Dendritic cell treated with granulocyte-macrophage colony-stimulating factor and Interleukin-4, amounts not matched to agents 40 ng/mL and 50 ng/mL, for 4 days (primary cell): ENCODE results near the gene SH2B2.
A peak's percentile ranks its signal among the peaks of the same experiment; 100 is the strongest.
"Not testable (repeated sequence)": the region's sequence is repeated elsewhere in the genome, so short reads cannot be mapped to it uniquely, and the experiment has no call there.

Experiments used
- H3K27ac Mint-ChIP-seq: one replicate; pipeline ENCODE4 v1.8.0; 2022; ENCODE audit warnings: mild to moderate bottlenecking, mixed read lengths
- H3K27me3 Mint-ChIP-seq: one replicate; pipeline ENCODE4 v1.8.0; 2022; ENCODE audit warnings: mild to moderate bottlenecking, mixed read lengths
- H3K36me3 Mint-ChIP-seq: one replicate; pipeline ENCODE4 v1.8.0; 2022; ENCODE audit warnings: low read depth, mixed read lengths
- H3K4me1 Mint-ChIP-seq: one replicate; pipeline ENCODE4 v1.8.0; 2022; ENCODE audit warnings: low read depth, mixed read lengths
- H3K4me3 Mint-ChIP-seq: one replicate; pipeline ENCODE4 v1.8.0; 2022; ENCODE audit warnings: mild to moderate bottlenecking, moderate library complexity, mixed read lengths
- H3K9me3 Mint-ChIP-seq: one replicate; pipeline ENCODE4 v1.8.0; 2022; ENCODE audit warnings: mixed read lengths
- intact Hi-C: fragments of 100-400 bp; cut with micrococcal nuclease; formaldehyde crosslinking; loops from one replicate; pipeline ENCODE4 v1.15.0; 2022

The SH2B2 gene

GRCh38 chr7:102300643-102301221 is 14.1 kb downstream of the SH2B2 start:
- intact Hi-C loops, result no loop called here
- H3K27ac Mint-ChIP-seq, result no peak overlapping the region
- no peaks in the 10 kb centered on the region for H3K27me3 Mint-ChIP-seq
- H3K36me3 Mint-ChIP-seq, result peaks cover 61% of the 10 kb centered on the region
- no peak overlapping the region for H3K4me3 Mint-ChIP-seq
- H3K9me3 Mint-ChIP-seq, result no peaks in the 10 kb centered on the region
- peaks cover 67% of the 10 kb centered on the region for H3K4me1 Mint-ChIP-seq

DNA sequence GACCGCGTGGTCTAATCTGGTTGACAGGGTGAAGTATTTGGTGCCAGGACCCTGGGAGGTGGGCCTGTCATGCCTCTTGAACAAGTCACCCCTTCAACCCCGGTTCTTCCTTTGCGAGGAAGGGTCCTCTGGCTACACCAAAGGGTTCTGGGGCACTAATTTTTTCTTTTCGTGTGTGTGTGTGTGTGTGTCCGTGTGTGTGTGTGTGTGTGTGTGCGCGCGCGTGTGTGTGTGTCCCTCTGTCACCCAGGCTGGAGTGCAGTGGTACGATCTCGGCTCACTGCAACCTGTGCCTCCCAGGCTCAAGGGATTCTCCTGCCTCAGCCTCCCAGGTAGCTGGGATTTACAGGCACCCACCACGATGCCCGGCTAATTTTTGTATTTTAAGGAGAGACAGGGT is 14.7 kb downstream of the SH2B2 start:
- not testable (repeated sequence) for H3K27ac Mint-ChIP-seq
- H3K4me1 Mint-ChIP-seq, result peaks cover 67% of the 10 kb centered on the region

DNA sequence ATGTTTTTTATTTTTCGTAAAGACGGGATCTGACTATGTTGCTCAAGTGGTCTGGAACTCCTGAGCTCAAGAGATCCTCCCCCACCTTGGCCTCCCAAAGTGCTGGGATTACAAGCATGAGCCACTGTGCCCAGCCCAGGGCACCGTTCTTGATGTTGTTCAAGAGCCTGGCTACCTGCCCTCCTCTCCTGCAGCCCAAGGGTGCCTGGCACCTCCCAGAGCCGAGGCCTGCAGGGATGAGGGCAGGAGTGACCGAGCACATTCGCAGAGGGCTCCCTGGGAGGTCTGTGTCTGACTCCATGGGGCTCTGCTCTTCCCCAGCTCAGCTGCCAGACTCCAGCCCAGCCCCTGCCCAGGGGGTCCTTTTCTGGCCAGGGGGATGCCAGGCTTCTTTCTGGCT is 15.4 kb downstream of the SH2B2 start:
- Mint-ChIP-seq H3K36me3 (peaks cover 50% of the 10 kb centered on the region), H3K9me3 (no peaks in the 10 kb centered on the region), H3K4me3 (no peak overlapping the region), H3K4me1 (peaks cover 70% of the 10 kb centered on the region), H3K27ac (no peak overlapping the region), H3K27me3 (no peaks in the 10 kb centered on the region)
- intact Hi-C loops, result no loop called here

More for the DNA sequence above, 14.7 kb downstream of the SH2B2 start:
- H3K4me3 Mint-ChIP-seq, H3K27me3 Mint-ChIP-seq, H3K9me3 Mint-ChIP-seq, intact Hi-C loops: not testable (repeated sequence)
- peaks cover 55% of the 10 kb centered on the region for H3K36me3 Mint-ChIP-seq

DNA sequence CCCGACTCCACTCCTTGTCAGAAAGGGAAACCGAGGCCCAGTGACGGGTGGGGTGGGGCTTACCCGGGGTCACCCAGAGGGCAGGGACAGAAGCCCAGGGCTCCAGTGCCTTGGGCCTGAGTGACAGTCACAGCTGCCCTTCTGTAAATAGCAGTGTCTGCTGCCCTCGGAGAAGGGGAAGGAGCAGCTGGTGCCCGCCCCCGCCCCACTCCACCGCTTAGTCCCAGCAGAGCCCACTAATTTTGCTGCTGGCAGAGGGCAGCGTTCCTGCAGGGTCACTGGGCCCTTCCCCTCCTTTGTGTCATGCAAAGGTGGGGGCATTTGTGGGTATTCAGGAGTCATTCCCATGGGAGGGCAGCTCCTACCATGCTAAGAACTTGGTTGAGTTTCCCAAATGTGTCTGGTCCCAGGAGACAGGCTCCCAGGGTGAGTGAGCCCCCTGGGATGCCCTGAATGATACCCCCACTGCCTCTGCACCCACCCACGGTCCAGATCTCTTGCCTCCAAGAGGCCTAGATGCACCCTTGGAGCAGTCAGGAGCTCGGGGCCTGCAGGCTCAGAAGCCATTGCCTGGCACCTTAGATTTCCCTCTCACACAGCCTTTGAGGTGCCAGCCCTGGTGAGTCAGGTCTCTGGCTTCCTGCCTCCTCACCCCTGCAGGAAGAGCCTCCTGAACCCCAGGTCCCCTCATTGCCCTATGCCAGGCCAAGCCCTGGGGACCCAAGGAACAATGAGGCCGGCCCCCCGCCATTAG is 17.2 kb downstream of the SH2B2 start:
- no peaks in the 10 kb centered on the region for H3K9me3 Mint-ChIP-seq
- intact Hi-C loops, result no loop called here
- no peak overlapping the region for H3K4me3 Mint-ChIP-seq
- peak overlapping the region; percentile 35 for H3K27ac Mint-ChIP-seq
- peaks cover 51% of the 10 kb centered on the region for H3K36me3 Mint-ChIP-seq
- H3K27me3 Mint-ChIP-seq, result no peaks in the 10 kb centered on the region
- H3K4me1 Mint-ChIP-seq, result peaks cover 70% of the 10 kb centered on the region

GRCh38 chr7:102304668-102305067 is 18.0 kb downstream of the SH2B2 start:
- Mint-ChIP-seq H3K4me3 (no peak overlapping the region), H3K4me1 (peaks cover 63% of the 10 kb centered on the region)

GRCh38 chr7:102305414-102306268 is 19.0 kb downstream of the SH2B2 start:
- peaks cover 57% of the 10 kb centered on the region for H3K4me1 Mint-ChIP-seq
- no peak overlapping the region for H3K4me3 Mint-ChIP-seq
- no peaks in the 10 kb centered on the region for H3K9me3 Mint-ChIP-seq
- intact Hi-C loops, result no loop called here
- peaks cover 63% of the 10 kb centered on the region for H3K36me3 Mint-ChIP-seq
- no peaks in the 10 kb centered on the region for H3K27me3 Mint-ChIP-seq
- H3K27ac Mint-ChIP-seq, result peak overlapping the region; percentile 12

More at GRCh38 chr7:102304668-102305067, 18.0 kb downstream of the SH2B2 start:
- H3K9me3 Mint-ChIP-seq, result no peaks in the 10 kb centered on the region
- intact Hi-C loops, result no loop called here
- peaks cover 59% of the 10 kb centered on the region for H3K36me3 Mint-ChIP-seq
- peak overlapping the region; percentile 12 for H3K27ac Mint-ChIP-seq
- H3K27me3 Mint-ChIP-seq, result no peaks in the 10 kb centered on the region

DNA sequence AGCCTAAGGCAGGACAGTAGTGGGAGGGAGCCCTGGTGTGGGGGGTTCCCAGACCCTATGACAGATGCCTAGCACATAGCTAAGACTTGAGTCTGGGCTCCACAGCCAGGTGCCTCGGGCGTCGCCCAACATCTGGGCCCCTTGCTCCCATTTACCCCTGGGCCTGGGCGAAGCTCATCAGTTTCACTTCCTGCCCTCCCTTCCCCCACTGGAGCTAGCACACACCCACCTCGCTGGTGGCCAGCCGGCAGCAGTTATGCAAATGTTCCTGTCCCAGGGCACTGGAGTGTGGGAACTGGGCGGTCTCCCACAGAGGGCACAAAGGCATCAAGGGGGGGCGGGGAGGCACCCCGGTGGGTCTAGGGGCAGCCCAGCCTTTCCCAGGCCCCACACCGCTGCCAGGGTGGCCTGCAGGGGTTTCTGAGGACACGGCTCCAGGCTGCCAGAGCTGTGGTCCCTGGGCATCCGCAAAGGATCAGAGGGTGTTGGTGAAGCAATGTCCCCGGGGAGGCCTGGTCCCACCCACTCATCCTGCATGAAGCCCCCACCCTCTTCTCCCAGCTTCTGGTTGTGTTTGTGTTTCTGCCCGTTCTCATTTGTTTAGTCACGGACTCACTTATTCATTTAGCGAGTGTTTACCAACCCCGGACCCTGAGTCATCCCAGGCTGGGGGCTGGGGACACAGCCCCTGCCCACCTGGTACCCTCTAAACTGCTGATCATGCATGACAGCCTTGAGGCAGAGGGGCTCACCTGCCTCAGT is 20.4 kb downstream of the SH2B2 start:
- intact Hi-C loops, result no loop called here
- H3K9me3 Mint-ChIP-seq, result no peaks in the 10 kb centered on the region
- peak overlapping the region; percentile 26 for H3K4me3 Mint-ChIP-seq
- H3K27ac Mint-ChIP-seq, result peak overlapping the region; percentile 78
- no peaks in the 10 kb centered on the region for H3K27me3 Mint-ChIP-seq
- peaks cover 57% of the 10 kb centered on the region for H3K4me1 Mint-ChIP-seq
- H3K36me3 Mint-ChIP-seq, result peaks cover 64% of the 10 kb centered on the region

DNA sequence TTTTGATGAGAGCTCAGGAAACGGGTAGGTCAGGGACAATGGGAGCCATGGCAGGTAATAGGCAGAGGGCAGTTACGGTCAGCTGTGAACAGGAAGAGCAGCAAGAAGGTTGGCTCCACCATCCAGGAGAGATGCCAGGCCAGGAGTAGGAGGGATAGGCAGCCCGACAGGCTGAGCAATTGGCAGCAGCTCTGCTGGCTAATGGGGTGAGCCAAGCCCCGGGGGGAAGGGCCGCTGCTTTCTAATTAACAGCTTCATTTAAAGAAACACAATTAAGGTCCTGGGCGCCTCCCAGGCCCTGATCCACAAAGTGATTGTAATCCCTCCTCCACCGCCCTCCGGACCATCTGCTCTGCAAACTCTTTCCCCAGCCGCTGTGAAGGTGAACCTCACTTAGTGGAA is 23.7 kb downstream of the SH2B2 start:
- H3K27me3 Mint-ChIP-seq, result no peaks in the 10 kb centered on the region
- no peak overlapping the region for H3K4me3 Mint-ChIP-seq
- no peak overlapping the region for H3K27ac Mint-ChIP-seq
- H3K9me3 Mint-ChIP-seq, result no peaks in the 10 kb centered on the region
- H3K36me3 Mint-ChIP-seq, result peaks cover 77% of the 10 kb centered on the region
- peaks cover 29% of the 10 kb centered on the region for H3K4me1 Mint-ChIP-seq
- intact Hi-C loops, result no loop called here

DNA sequence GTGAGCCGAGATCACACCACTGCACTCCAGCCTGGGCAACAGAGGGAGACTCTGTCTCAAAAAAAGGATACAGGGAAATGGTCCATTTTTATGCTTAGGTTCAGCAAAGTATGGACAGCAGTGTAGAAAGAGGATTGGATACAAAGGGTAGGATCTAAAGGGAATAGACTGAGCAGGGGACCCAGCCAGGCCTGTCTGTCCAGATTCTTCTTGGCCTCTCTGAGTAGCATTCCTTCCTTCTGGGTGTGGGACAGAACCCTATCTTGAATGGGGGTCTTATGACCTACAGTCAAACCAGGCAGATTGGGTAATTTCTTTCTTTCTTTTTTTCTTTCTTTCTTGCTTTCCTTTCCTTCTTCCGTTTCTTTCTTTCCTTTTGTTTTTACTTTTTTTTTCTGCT is 25.6 kb downstream of the SH2B2 start:
- intact Hi-C loops, result no loop called here
- Mint-ChIP-seq H3K27ac (no peak overlapping the region), H3K36me3 (peaks cover 93% of the 10 kb centered on the region), H3K4me1 (peaks cover 10% of the 10 kb centered on the region), H3K9me3 (no peaks in the 10 kb centered on the region), H3K27me3 (no peaks in the 10 kb centered on the region), H3K4me3 (no peak overlapping the region)

DNA sequence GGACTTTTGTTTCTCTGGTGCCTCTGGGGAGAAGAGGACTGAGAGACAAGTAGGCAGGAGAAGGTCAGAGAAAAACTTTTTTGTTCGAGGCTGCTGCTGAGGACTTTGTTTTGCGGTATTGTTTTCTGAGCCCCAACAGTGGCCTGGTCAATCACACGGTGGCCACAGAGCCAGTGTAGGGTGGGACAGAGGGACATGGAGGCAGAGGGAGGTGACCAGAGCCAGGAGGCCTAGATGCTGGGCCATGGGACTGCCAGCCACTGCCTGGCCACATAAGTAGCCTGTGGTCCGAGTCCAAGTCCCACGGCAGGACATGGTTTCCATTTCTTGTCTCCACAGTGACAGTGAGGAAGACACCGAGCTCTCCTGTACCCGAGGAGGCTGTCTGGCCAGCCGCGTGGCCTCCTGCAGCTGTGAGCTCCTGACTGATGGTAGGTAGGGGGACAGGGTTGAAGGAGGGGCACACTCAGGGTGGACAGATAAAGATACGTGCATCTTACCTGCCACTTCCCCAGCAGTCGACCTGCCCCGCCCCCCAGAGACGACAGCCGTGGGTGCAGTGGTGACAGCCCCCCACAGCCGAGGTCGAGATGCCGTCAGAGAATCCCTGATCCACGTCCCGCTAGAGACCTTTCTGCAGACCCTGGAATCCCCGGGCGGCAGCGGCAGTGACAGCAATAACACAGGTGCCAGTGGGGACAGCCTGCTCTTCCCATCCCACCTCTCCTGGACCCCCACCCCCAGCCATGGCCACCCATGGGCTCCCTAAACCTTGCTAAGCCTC is 27.5 kb downstream of the SH2B2 start:
- intact Hi-C loops, result no loop called here
- Mint-ChIP-seq H3K27ac (no peak overlapping the region), H3K9me3 (no peaks in the 10 kb centered on the region), H3K4me3 (no peak overlapping the region), H3K27me3 (no peaks in the 10 kb centered on the region), H3K36me3 (peaks cover 97% of the 10 kb centered on the region), H3K4me1 (no peaks in the 10 kb centered on the region)

DNA sequence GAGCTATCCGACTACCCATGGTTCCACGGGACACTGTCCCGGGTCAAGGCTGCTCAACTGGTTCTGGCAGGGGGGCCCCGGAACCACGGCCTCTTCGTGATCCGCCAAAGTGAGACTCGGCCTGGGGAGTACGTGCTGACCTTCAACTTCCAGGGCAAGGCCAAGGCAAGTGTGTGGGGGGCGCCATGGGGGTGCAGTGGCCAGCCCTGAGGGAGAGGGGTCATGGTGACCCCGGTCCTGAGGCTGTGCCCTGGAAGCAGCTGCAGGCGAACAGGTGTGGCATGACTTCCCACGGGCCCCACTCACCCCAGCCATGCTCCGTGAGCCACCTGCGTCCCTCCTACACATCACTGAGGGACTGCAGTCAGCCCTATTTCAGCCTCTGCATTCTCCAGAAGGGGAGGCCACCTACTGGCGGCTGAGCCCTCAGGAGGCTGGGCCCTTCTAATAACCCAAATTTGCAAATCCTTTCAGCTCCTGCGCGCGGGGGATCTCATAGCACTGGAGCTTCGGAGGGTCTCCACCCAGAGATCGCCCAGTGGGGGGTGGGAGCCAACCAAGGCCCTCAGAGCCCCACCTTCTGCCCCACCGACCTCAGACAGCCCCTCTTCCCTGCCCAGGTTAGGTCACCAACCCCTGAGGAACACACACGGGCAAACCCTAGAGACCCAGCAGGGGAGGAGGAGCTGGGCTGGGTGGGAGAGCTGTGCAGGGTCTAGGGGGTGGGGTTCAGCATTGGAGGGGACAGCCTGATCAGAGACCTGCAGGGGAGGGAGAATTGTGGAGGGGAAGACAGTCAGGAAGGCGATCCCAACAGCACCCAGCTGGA is 30.8 kb downstream of the SH2B2 start:
- H3K4me3 Mint-ChIP-seq, result no peak overlapping the region
- intact Hi-C loops, result no loop called here
- H3K4me1 Mint-ChIP-seq, result peaks cover 5% of the 10 kb centered on the region
- H3K36me3 Mint-ChIP-seq, result peaks cover 95% of the 10 kb centered on the region
- H3K27ac Mint-ChIP-seq, result no peak overlapping the region
- H3K9me3 Mint-ChIP-seq, result no peaks in the 10 kb centered on the region
- H3K27me3 Mint-ChIP-seq, result no peaks in the 10 kb centered on the region

DNA sequence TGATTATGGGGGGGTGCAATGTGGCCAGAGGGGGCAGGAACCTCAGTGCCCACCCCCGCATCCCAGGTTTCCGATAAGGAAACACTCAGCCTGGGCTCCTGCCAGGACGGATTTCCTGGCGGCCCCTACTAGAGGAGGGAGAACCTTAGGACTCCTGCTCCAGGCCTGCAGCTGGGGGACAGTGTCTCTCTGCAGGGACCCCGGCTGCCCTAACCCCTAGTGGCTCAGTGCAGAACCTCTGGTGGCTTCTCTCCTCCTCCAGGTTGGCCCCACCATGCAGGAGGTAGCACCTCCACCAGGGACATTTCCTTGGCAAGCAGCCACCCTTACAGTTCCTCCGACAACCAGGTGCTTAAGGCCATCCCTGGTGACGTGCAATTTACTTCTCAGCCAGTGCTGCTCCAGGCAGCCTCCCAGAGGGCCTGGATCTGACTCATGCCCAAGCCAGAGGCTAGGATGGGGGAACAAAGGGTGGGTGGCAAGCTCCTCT is 31.9 kb downstream of the SH2B2 start:
- no peaks in the 10 kb centered on the region for H3K27me3 Mint-ChIP-seq
- intact Hi-C loops, result no loop called here
- no peaks in the 10 kb centered on the region for H3K9me3 Mint-ChIP-seq
- peaks cover 89% of the 10 kb centered on the region for H3K36me3 Mint-ChIP-seq
- no peak overlapping the region for H3K4me3 Mint-ChIP-seq
- H3K4me1 Mint-ChIP-seq, result peaks cover 5% of the 10 kb centered on the region
- H3K27ac Mint-ChIP-seq, result no peak overlapping the region
